Stimulated activated CD4-positive, alpha-beta T cell treated with anti-CD3 and anti-CD28 coated beads, TNF-alpha, amount 100 ng/mL, for 4 hours (primary cell): Measurements from ENCODE around the gene SLC11A2.
"Not testable (repeated sequence)": the region's sequence is repeated elsewhere in the genome, so short reads cannot be mapped to it uniquely, and the experiment has no call there.

Experiments used
- DNase-seq, 3 experiments: peaks; one replicate each; pipeline ENCODE4 v3.0.0-alpha.2; 2020; ENCODE audit warnings: low read depth in 3 of 3

The SLC11A2 gene

GRCh38 chr12:50990791-50991190 lies 35.4 kb downstream of the SLC11A2 start:
- DNase-seq: no peak

GRCh38 chr12:50990147-50990727 lies 35.9 kb downstream of the SLC11A2 start:
- no peak for DNase-seq

GRCh38 chr12:50988871-50989270 lies 37.3 kb downstream of the SLC11A2 start:
- DNase-seq: no peak

GRCh38 chr12:50988051-50988450 lies 38.1 kb downstream of the SLC11A2 start:
- DNase-seq: no peak

- no peak for DNase-seq
Observed at GRCh38 chr12:50986966-50987737, 39.0 kb downstream of the SLC11A2 start.

GRCh38 chr12:50985322-50985721 lies 40.9 kb downstream of the SLC11A2 start:
- DNase-seq: no peak

- DNase-seq: no peak
Observed at GRCh38 chr12:50984586-50985298, 41.4 kb downstream of the SLC11A2 start.

GRCh38 chr12:50981319-50982239 lies 44.6 kb downstream of the SLC11A2 start:
- no peak for DNase-seq

GRCh38 chr12:50980545-50980944 lies 45.6 kb downstream of the SLC11A2 start:
- no peak for DNase-seq

- DNase-seq: no peak
Observed at GRCh38 chr12:50979369-50980052, 46.7 kb downstream of the SLC11A2 start.

GRCh38 chr12:50971946-50972345 lies 54.2 kb downstream of the SLC11A2 start:
- no peak for DNase-seq

GRCh38 chr12:50964432-50964831 lies 61.8 kb downstream of the SLC11A2 start:
- no peak for DNase-seq

- DNase-seq: no peak
Observed at GRCh38 chr12:50961708-50962107, 64.5 kb downstream of the SLC11A2 start.

- DNase-seq: no peak
Observed at GRCh38 chr12:50960130-50960529, 66.1 kb downstream of the SLC11A2 start.

GRCh38 chr12:50955697-50956096 lies 70.5 kb downstream of the SLC11A2 start:
- no peak for DNase-seq

- DNase-seq: no peak
Observed at GRCh38 chr12:50955288-50955687, 70.9 kb downstream of the SLC11A2 start.

GRCh38 chr12:50954789-50955188 lies 71.4 kb downstream of the SLC11A2 start:
- DNase-seq: not testable (repeated sequence)

GRCh38 chr12:50953047-50953446 lies 73.1 kb downstream of the SLC11A2 start:
- no peak for DNase-seq

GRCh38 chr12:50952510-50952909 lies 73.7 kb downstream of the SLC11A2 start, which contains the start of gene HIGD1C:
Gene HIGD1C (plus strand): TSS chr12:50952544. CDS start chr12:50953999, 1,455 bp downstream.
- DNase-seq: no peak

GRCh38 chr12:50951112-50951511 lies 75.1 kb downstream of the SLC11A2 start:
- no peak for DNase-seq

- DNase-seq: no peak
Observed at GRCh38 chr12:50949801-50950302, 76.3 kb downstream of the SLC11A2 start.
